A172 (cell line): ENCODE results near the gene EML3. TPM values are rescaled to one million over a fixed set of nuclear protein-coding genes. Genes with fewer than 3 reads are reported as not detected.
"Not testable (repeated sequence)": the region's sequence is repeated elsewhere in the genome, so short reads cannot be mapped to it uniquely, and the experiment has no call there.

Experiments used
- DNase-seq: peaks from one replicate; pipeline ENCODE4 v3.0.0-alpha.2; 2015; ENCODE audit warnings: low spot score
- total RNA-seq: library from RNA; depleted of rRNA; stranded (reverse); fragments of >200 nt; shearing (Covaris generic); gene quantifications from 2 replicates; pipeline ENCODE4 v1.2.3, GENCODE V29; 2014

Gene EML3
- total RNA-seq, 1 experiment from 2014 or later = 16.0 TPM

- DNase-seq = not testable (repeated sequence)
Measured at GRCh38 chr11:62571493-62571892, 41.1 kb downstream of the EML3 start.

DNA sequence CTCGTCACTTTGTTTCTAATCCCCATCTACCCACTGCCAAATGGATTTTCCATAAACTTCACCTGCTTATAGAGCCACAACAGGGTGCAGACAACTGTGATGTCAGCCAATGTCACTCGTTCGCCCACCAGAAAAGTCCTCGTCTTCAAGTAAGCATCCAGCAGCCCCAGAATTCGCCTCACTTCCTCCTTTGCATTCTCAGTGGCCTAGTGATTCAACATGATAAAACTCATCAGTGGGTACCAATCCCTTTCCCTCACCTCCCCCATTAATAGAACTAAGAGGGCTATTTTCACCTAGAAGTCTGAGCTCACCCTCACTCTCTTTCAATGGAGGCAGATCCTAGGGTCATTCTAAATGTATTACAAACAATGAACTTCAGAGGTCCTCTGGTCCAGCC, 41.7 kb downstream of the EML3 start:
- not testable (repeated sequence) for DNase-seq

DNA sequence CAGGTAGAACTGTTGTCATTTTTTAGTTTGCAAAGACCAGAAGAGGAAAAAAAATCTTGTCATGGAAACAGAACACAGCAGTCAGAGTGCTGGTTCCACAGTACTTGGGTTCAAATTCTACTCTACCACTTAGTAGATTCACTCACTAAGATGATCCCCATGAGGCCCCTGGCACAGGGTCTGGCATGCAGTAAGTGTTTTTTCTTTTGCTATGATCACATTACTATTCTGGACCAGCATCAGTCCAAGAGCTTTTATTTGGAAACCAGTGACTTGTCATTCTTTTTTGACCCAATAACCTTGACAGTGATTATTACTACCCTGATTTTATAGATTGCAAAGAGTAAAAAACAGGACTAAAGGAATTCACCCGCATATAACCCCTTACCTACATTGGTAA, 43.0 kb downstream of the EML3 start:
- DNase-seq = no peak

DNA sequence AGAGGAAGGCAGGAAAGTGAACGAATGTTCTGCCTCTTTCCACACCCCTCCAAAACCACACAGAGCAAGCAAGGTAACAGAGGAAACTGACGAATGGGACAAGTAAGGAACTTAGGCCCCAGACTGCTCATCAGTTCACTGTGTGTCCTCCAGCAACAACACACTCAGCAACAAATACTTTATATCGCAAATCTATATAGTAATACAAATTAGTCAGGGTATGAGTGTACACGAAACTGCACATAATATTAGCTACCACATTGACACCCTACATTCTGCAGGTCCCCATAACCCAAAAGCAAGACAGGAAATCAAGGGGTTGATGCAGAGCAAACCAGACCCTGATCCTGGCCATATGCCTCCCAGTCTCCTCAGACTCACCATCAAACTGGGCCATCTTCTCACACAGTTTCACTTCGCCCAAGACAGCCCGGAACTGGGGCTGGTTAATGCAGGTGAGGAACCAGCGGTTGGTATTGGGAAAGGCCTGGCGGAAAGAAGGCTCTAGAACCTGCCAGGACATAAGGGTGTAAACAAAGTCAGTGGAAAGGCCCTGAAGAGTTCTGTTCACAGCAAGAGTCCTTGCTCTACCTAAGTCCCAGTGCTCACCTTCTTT, 45.4 kb downstream of the EML3 start:
- DNase-seq = no peak

DNA sequence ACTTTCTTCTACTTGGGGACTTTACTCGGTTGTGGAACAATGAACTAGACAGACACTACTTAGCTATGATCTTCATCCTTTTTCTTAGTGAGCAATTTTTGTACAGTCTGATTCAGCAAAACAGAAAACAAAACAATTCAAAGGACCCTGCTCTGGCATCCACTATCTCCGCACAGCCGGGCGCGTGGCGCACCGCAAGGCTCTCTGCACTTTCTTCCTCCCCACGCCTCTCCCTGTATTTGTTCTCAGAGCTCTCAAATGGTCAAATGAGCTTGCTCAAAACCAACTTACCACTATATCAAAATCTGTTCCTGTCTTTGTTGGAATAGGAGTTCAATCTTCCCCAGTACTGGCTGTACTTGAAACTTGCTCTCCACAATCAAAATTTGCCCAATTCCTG, 46.3 kb downstream of the EML3 start:
- DNase-seq = no peak

DNA sequence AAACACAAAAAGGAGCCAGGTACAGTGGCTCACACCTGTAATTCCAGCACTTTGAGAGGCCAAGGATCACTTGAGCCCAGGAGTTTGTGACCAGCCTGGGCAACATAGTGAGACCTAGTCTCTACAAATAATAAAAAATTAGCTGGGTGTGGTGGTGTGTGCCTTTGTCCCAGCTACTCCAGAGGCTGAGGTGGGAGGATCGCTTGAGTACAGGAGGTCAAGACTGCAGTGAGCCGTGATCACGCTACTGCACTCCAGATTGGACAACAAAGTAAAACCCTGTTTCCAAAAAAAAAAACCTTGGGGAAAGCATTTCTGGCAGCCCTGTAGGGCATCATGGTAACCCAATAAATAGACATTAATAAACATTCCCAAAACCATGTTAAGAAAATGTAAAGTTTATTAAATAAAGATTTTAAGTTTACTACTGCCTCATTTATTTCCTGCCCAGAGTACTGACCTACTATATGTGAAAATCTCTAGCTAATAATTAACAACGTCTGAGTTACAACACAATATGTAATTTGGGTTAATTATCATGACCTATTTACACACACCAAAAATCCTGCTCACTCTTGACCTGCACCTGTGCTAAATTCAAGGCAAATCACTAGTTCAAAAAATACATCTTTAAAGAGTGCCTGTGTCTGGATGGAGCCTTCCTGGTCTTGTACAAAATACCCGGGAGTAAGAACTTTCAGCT, 47.3 kb downstream of the EML3 start:
- DNase-seq = no peak

DNA sequence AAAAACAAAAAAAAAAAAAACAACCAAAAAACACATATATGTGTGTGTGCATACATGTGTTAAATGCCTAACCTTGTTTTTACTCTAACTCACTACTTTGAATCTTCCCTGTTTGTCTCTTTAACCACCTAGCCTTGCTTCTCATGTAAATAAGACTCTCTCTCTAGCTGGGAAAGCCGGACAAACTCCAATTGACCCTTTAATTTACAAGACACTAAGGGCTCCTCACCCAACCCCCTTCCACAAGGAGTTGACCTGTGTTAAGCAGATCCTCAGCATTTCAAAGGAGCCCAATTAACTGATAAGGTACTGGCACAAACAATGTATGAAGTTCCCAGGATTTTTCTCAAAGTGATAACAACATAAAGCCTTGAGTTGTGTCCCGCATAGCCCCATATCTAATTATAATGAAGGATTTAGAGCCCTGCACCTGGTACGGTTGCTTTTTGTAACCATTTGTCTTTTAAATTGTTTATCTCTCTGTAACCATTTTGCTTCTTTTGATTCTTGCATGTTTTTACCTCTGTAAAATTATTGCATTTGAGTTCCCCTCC, 50.8 kb downstream of the EML3 start:
- DNase-seq = peak; percentile 18

GRCh38 chr11:62560566-62561103, 51.9 kb downstream of the EML3 start:
- peak; percentile 98 for DNase-seq

DNA sequence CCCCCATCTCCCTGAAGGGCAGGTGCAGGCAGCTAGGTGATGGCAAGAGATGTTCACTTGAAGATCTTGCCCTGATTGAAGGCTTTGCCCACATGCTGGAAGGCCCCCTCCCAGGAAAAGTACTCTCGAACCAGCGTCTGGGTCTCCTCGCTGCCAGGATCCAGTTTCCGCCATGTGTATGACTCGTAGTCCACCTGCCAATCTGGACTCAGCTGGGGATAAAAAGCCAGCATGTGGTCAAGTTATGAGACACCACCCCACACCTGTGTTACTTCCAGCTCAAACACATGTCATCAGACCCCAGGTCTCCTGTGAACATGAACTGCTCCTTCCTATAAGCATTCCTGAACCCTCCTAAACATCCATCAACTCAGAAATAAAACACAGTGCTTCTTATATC, 52.9 kb downstream of the EML3 start:
- DNase-seq = peak; percentile 44

- peak; percentile 35 for DNase-seq
Measured at GRCh38 chr11:62559204-62559603, 53.4 kb downstream of the EML3 start.

GRCh38 chr11:62558669-62559068, 53.9 kb downstream of the EML3 start:
- no peak for DNase-seq

GRCh38 chr11:62556875-62557631, 55.5 kb downstream of the EML3 start:
- peak; percentile 58 for DNase-seq

GRCh38 chr11:62556108-62556874, 56.3 kb downstream of the EML3 start:
- DNase-seq = peak; percentile 98

DNA sequence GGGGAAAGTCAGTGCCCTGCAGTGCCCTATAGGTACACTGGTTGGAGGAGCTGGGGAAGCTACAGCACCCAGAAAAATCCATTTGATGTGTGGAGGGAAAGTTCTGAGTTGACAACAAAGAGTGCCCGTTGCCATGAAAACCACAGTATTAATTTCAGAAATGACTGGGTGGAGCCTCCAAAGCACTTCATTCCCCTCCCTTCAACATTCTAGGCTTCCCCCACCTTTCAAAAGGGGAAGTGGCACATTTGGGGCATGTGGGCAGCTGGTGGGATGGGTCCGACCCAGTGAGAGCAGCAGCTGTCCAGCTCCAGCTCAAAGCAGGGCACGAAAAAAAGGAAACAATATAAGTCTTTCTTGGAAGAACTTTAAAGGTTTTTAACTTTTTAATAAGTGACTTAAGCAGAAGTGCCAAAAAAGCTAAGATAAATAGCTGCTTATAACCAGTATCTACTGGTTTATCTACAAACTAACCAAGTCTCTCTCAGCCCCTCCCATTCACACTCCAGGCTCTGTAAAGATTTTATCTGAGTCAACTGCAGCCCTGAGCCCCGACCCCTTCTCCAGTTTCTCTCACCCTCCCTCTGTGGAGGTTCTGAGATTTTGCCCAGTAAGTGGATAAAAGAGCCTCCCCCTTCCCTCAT, 57.0 kb downstream of the EML3 start:
- peak; percentile 57 for DNase-seq

DNA sequence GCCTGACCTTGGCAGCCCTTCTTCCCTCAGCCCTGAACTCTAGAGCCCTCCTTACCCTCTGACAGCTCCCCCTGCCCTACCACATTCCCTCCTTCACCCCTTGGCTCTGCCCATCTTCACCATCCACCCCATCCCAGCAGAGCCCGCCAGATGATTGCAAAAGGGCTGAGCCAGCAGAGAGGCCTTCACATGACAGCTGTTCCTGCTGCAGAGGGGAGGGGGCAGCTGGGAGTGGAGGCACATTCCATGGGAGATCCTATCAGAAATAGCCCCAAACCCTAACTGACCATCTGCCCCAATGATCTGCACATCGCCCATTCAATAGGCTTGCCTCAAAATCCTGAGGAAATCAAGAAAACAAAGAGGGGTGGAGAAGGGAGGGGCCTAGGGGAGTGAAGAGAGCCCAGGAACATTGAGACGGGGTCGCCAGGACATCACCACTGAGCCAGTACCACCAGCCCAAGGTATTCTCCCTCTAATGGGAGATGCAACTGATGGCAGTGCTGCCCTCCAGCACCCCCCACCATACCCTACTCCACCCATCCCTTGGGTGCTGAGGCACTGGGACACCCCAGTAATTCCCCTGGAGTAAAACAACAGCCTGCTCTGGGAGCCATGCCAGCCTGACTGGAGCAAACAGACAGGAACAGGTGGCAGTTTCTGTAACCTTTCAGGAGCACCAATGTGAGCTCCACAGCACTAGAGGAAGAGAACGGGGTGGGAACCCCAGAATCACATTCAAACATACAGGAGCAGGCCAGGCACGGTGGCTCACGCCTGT, 58.0 kb downstream of the EML3 start:
- peak; percentile 43 for DNase-seq

- DNase-seq = peak; percentile 96
Measured at GRCh38 chr11:62553839-62554361, 58.7 kb downstream of the EML3 start.

- DNase-seq = peak; percentile 99
Measured at GRCh38 chr11:62553080-62553838, 59.3 kb downstream of the EML3 start.

DNA sequence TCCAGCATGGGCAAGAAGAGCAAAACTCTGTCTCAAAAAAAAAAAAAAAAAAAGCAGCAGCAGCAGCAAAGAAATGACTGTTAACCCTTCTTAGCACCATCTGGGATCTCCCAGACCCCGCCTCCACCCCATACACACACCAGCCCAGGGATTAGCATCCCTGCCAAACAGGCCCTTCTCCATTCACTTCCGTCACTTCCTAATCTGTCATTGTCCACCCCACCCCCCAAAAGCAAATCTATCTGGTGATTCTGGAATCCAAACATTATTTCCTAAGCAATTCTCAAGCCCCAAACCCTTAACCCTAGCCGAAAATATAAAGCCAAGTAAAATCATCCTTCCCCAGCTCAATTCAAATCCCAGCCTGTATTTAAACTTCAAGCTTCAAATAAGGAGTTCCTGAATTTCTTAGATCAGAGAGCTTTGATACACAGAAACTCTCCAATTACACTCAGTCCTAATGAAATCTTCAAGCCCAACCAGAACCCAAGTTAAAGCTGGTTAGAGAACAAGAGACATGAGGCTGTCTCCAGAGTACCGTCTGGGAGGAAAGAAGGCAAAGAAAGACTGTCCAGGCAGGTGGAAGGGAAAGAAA, 60.0 kb downstream of the EML3 start:
- peak; percentile 39 for DNase-seq
